Bone marrow (tissue), 2 donors: ENCODE measurements around the gene COL7A1.

Experiments
- DNase-seq, 2 donors: peaks; one replicate each; lab custom pipeline; 2025; lab: John Stamatoyannopoulos, UW

Gene COL7A1

GRCh38 chr3:48619541-48620524, 24.7 kb upstream of the COL7A1 start:
- DNase-seq = no peak

- no peak for DNase-seq
Observed at GRCh38 chr3:48617559-48617958, 22.4 kb upstream of the COL7A1 start.

GRCh38 chr3:48614044-48614443, 18.9 kb upstream of the COL7A1 start:
- DNase-seq = no peak

GRCh38 chr3:48612309-48612708, 17.2 kb upstream of the COL7A1 start:
- DNase-seq = no peak

GRCh38 chr3:48609088-48610005, 14.2 kb upstream of the COL7A1 start, which contains the start of gene UQCRC1:
Gene UQCRC1 (minus strand): TSS chr3:48609646. CDS start chr3:48609620, 26 bp downstream.
- DNase-seq = peak; percentile 67 to 89

GRCh38 chr3:48607519-48607918, 12.4 kb upstream of the COL7A1 start:
- no peak for DNase-seq

GRCh38 chr3:48601622-48601994, 6.5 kb upstream of the COL7A1 start:
- no peak for DNase-seq

GRCh38 chr3:48600711-48601621, 5.8 kb upstream of the COL7A1 start:
- no peak for DNase-seq

- DNase-seq = no peak
Observed at GRCh38 chr3:48599509-48600285, 4.6 kb upstream of the COL7A1 start.

GRCh38 chr3:48599077-48599501, 4.0 kb upstream of the COL7A1 start:
- DNase-seq = no peak

- DNase-seq = no peak
Observed at GRCh38 chr3:48598323-48599076, 3.4 kb upstream of the COL7A1 start.

GRCh38 chr3:48597408-48597800, 2.3 kb upstream of the COL7A1 start:
- no peak for DNase-seq

- no peak for DNase-seq
Observed at GRCh38 chr3:48596676-48597407, 1.7 kb upstream of the COL7A1 start.

GRCh38 chr3:48596157-48596556, 1.0 kb upstream of the COL7A1 start:
- no peak for DNase-seq

- peak in 1 of 2 donors; percentile 16 for DNase-seq
Observed at GRCh38 chr3:48595526-48596121, 495 bp upstream of the COL7A1 start.

- DNase-seq = no peak
Observed at GRCh38 chr3:48594417-48595049, 596 bp downstream of the COL7A1 start.

GRCh38 chr3:48593337-48593736, 1.8 kb downstream of the COL7A1 start:
- no peak for DNase-seq

- no peak for DNase-seq
Observed at GRCh38 chr3:48592519-48593087, 2.5 kb downstream of the COL7A1 start.
